22Rv1 (cell line): ENCODE measurements around the gene ZC3H12C.

Experiments
- ZFX ChIP-seq: fragments of 450-650 bp; IDR thresholded peaks from 2 replicates; pipeline ENCODE4 v1.6.1; 2017; ENCODE audit warnings: antibody characterized with exemption, borderline replicate concordance
- TF ChIP-seq, protein P1 (sequence below): fragments of 450-650 bp; IDR thresholded peaks from 2 replicates; pipeline ENCODE4 v1.5.1; 2017; ENCODE audit warnings: mild to moderate bottlenecking

DNA sequence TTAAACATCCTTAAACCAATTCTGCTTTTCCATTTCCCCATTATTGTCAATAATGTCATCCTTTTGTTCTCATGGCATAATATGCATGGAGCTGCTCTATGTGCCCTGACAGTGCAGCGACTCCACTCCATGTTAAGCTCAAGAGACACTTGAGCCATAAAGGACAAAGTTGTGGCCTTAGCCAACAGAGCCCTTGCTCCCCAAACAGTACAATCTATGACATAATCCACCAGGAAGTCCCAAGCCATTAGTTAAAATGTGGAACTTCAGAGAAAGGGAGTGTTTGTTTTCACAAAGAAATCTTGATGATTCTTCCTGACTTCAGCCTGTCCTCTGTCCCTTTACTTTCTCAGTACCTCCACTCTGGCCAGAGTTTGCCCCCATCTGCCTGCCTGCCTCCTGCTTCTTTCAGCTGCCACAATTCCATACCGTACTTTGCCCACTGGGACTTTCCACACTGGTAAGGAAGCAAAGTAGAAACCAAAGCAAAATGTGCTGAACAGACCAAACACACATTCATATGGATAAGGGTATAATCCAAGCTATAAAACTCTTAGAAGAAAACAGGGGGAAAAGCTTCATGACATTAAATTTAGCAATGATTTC is 46.3 kb upstream of the ZC3H12C start:
- TF ChIP-seq, protein P1, sequence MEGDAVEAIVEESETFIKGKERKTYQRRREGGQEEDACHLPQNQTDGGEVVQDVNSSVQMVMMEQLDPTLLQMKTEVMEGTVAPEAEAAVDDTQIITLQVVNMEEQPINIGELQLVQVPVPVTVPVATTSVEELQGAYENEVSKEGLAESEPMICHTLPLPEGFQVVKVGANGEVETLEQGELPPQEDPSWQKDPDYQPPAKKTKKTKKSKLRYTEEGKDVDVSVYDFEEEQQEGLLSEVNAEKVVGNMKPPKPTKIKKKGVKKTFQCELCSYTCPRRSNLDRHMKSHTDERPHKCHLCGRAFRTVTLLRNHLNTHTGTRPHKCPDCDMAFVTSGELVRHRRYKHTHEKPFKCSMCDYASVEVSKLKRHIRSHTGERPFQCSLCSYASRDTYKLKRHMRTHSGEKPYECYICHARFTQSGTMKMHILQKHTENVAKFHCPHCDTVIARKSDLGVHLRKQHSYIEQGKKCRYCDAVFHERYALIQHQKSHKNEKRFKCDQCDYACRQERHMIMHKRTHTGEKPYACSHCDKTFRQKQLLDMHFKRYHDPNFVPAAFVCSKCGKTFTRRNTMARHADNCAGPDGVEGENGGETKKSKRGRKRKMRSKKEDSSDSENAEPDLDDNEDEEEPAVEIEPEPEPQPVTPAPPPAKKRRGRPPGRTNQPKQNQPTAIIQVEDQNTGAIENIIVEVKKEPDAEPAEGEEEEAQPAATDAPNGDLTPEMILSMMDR, result no peak
- no peak for TF ChIP-seq ZFX
